Vagina (tissue), 2 donors: Measurements from ENCODE around the gene SLC1A2.

Experiments
- POLR2A ChIP-seq, 2 donors: fragments of 450-650 bp; IDR thresholded peaks; one replicate each; pipeline ENCODE4 v1.6.1; 2017; ENCODE audit warnings: antibody characterized with exemption in 2 of 2, mild to moderate bottlenecking in 2 of 2, moderate library complexity in 2 of 2
- TF ChIP-seq, protein P1 (sequence below), 3 experiments: fragments of 450-650 bp in 2 of 3; fragments of 200-600 bp in 1 of 3; sonication (generic) in 1 of 3; IDR thresholded peaks; one replicate each; pipeline ENCODE4 v1.5.1; 2017 to 2019; ENCODE audit warnings: antibody characterized with exemption in 3 of 3, mild to moderate bottlenecking in 2 of 3, moderate library complexity in 2 of 3

DNA sequence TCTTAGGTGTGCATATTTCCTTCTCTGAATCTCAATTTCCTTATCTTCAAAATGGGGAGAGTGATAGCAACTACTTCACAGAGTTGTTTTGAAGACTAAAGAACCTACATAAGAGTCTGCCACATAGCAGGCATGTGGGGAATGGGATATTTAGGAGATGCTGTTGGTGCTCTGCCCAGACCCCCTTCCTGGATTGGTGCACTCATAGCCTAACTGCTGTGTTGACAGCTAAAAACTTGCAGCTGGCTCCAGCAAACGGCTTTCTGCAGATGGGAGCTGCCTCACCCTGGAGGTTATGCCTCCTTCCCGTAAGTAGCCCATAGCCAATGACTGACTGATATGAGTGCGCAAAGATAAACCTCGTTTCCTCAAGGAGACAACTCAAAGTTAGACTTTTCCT is 174.3 kb downstream of the SLC1A2 start:
- TF ChIP-seq POLR2A (IDR thresholded peaks at IDR 0.05): no peak
- TF ChIP-seq, protein P1, sequence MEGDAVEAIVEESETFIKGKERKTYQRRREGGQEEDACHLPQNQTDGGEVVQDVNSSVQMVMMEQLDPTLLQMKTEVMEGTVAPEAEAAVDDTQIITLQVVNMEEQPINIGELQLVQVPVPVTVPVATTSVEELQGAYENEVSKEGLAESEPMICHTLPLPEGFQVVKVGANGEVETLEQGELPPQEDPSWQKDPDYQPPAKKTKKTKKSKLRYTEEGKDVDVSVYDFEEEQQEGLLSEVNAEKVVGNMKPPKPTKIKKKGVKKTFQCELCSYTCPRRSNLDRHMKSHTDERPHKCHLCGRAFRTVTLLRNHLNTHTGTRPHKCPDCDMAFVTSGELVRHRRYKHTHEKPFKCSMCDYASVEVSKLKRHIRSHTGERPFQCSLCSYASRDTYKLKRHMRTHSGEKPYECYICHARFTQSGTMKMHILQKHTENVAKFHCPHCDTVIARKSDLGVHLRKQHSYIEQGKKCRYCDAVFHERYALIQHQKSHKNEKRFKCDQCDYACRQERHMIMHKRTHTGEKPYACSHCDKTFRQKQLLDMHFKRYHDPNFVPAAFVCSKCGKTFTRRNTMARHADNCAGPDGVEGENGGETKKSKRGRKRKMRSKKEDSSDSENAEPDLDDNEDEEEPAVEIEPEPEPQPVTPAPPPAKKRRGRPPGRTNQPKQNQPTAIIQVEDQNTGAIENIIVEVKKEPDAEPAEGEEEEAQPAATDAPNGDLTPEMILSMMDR (IDR thresholded peaks at IDR 0.05): no peak
